Embryonic facial prominence (tissue), 1 donor: ENCODE measurements around the gene CRKL.
A peak's percentile ranks its signal among the peaks of the same experiment; 100 is the strongest.
"Not testable (repeated sequence)": the region's sequence is repeated elsewhere in the genome, so short reads cannot be mapped to it uniquely, and the experiment has no call there.

Experiments used
- DNase-seq: peaks from one replicate; pipeline ENCODE4 v3.0.0-alpha.2; 2016; ENCODE audit errors: extremely low spot score

The CRKL gene, protein sequence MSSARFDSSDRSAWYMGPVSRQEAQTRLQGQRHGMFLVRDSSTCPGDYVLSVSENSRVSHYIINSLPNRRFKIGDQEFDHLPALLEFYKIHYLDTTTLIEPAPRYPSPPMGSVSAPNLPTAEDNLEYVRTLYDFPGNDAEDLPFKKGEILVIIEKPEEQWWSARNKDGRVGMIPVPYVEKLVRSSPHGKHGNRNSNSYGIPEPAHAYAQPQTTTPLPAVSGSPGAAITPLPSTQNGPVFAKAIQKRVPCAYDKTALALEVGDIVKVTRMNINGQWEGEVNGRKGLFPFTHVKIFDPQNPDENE

DNA sequence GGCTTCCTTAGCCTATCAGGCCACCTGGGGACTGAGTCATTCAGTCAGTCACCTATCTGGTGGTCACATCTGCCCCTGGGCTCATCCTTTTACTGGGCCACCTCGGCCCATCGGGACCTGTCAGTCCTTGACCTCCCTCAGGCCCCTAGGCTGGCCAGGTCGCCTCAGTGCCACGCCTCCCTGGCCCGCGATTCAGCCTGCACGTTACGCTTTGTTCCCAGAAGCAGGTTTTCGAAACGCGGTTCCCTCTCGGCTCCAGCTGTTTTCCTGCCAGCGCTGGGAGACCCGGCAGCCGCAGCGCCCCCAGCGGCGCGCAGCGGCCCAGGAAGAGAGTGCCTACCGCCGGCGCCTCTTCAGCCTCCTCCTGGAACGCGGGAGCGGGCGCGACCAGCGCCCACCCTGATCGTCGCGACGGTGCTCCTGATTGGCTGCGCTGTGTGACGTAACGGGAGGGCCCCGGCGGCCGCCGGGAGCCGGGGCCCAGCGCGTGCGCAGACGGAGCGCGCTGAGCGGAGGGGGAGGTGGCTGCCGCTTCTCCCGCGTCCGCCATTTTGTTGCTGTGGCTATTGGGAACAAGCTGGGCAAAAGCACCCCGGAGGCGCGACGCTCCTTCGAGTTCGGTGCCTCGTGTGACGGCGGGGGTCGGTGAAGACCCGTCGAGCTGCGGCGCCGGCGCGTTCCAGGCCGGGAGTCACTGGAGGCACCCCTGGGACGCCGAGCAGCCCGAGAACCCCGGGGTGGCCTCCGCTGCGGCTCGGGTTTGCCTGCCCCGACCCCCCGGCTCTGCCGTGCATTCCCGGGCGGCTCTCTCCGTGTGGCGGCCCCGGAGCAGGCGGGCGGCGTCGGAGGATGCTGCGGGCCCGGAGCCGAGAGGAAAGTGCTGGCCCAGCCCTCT is at the start of gene CRKL:
CRKL (plus strand) TSS at position 492 of the 895 bp plus-strand sequence. CDS start 528 bp downstream, outside the sequence.
- DNase-seq, result peak; percentile 97

DNA sequence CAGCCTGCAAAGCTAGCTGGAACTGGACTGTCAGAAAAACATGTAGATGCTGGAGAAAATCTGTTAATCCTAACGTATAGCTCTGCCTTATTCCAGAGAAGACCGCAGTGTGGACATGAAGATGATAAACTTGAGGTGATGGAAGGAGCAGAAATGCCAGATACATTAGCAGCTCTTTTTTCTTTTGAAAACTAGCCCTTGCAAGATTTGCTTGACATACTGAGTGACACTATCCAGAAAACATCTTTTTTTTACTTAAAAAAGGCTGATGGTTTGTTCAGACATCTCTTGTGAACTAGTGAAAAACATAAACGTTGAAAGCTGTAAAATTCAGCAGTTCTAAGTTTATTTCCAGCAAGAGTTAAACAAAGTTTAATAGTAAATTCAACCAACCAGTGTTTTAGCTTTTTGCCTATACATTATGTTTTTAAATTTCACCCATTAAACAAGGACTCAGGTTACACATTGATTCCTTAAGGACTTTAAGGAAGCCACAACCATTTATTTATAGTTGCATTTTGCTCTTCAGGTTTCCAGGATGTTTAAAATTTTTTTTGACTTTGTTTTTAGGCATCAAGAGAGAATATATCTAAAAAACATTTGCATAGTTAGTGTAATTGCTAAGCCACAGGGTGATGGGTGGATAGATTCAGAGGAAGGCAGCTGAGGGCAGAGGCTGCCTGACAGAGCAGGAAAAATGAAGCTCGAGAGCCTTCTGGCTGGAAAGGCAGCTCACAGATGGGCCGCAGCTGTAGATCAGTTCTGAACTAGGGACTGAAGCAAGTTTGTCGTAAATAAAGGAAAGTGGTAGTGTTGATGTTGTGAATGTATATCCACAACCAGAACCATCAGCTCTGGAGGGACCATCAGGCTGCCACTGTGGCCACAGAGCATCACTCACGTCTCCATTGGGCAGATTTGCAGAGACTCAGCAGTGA is 48.9 kb upstream of the CRKL start:
- DNase-seq, result no peak

DNA sequence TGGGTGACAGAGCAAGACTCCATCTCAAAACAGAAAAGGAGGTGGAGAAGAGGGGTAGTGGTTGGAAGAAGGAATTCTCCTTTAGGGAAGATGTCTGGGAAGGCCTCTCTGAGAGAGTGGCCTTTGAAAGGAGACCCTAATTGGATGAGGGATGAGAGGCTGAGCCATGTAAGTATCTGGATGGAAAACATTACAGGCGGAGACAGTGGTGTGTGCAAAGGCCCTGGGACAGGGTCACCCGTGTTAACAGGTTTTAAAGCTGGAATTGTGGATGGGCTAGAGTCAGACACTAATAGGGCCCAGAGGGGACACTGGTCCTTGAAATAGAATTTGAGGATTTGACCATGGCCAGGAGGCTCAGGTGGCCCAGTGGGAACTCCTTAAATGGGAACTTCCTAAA is 48.0 kb upstream of the CRKL start:
- DNase-seq, result no peak

DNA sequence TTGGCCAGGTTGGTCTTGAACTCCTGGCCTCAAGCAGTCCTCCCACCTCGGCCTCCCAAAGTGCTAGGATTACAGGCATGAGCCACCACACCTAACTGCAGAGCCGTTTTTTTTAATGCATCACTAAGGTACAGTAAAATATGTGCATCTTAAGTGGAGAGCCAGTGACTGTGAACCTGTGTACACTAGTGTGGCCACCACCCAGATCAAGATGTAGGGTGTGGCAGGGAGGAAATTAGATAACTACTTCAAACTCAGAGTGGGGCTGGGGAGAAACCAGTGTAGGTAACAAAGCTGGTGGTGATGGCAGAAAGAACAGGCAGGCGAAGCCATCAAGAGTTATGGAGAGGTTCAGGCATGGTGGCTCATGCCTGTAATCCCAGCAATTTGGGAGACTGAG is 44.0 kb upstream of the CRKL start:
- no peak for DNase-seq

DNA sequence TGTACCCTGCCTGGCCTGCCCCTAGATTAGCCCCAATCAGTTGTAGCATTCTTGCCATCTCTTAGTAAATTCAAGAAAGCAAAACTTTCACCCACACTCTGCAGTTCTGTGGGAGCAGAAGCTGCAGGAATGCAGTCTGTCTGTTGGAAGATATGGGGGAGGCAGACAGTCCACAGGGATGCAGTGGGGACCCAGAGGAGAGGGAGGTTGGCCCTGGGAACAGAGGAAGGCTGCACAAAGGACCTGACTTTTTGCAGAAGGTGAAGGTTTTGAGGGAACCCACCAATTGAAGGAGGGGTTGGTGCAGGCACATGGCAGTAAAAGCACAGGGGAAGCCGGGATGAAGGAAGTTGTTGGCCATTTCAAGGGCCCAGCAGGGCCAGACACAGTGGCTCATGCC is 41.9 kb upstream of the CRKL start:
- no peak for DNase-seq

DNA sequence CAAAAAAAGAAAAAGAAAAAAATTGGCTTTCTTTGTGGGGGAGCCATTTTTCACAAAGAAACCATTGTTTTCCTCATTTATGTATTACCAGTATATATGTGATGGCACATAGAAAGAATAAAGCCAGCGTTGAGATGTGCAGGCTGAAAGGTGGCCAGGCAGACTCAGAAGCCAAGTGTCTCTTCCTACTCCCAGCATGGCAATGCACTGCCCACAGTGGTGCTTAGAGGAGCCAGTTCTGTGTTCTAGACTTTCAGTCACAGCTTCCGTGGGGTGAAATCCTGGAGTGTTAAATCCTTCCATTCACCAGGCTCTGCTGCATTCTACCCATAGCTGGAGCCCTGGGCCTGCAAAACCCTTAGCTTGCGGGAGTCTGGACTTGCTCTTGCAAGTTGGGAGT is 39.5 kb upstream of the CRKL start:
- DNase-seq, result no peak

DNA sequence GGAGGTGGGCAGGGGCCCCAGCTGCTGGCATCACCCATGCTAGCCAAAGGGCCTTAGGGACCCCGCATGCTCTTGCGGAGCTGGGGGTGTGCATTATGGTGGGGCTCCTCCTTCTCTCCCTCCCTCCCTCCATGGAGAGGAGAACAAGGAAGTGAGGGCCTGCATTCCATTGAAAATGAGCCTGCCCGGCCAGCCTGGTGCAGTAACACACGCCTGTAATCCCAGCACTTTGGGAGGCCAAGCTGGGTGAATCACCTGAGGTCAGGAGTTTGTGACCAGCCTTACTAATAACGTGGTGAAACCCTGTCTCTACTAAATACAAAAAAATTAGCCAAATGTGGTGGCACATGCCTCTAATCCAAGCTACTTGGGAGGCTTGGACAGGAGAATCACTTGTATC is 36.0 kb upstream of the CRKL start:
- DNase-seq, result no peak

DNA sequence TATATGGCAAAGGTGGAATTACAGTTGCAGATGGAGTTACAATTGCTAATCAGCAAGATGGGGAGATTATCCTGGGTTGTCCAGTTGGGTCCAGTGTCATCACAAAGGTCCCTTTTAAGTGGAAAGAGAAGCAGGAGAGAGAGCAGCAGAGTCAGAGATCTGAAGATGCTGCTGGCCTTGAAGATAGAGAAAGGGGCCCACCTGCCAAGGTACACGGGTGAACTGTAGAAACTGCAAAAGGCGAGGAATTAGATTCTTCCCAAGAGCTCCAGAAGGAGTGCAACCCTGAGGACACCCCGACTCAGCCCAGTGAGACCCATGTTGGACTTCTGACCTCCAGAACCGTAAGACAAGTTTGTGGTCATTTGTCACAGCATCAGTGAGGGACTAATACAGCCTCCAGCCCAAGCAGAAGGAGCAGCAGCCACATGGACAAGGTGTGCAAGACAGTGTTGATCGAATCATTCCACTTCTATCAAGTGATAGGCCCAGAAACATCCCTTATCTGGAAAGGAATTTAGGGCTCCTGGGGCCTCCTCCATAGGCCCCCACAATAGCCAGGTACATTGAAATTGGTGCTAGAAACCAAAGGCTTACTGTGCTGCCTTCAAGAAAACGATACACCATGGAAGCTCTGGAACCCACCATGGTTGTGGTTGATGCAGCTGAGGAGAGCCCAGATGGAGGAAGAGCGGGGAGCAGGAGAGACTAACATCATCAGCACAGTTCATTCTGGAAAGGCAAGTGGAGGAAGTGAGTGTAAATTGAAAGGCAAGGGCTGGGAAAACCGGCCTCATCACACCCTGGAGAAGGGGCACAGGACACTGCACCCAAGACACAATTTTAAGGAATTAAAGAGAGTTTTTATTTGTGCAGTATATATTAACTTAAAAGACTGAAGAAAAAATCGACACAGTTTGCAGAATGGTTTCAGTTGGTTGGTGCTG is 35.1 kb upstream of the CRKL start:
- DNase-seq, result no peak

DNA sequence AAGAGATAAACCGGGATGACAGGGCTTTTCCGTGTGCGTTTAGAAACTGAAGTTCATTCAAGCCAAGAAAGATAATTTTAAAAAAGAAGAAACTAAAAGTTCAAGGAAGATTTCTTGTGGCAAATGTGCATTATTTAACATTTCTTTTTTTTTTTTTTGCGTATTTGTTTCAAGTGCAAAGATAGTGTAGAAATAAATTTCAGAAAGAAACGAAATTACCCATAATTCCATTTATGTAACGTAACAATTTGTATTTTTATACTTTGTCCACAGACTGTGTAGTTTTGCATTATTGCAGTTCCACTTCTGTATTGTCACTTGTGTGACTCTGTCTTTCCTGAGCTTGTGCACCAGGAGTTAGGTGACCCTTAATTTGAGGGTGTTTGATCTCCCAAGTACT is 34.4 kb upstream of the CRKL start:
- DNase-seq, result no peak

DNA sequence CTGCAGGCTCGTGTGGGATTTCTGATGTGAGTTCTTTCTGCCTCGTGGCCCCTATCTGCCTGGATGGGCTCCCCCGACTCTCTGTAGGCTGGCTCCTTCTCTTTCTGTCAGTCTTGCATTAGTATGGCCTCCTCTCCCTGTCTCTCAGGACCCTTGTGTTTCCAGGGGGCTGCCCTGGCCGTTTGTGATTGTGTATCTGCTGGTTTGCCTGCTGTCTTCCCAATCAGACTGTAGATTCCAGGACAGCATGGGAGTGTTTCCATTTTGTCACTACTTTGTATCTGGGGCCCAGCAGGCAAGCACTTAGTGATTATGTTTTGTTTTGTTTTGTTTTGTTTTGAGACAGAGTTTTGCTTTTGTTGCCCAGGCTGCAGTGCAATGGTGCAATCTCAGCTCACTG is 32.8 kb upstream of the CRKL start:
- no peak for DNase-seq

DNA sequence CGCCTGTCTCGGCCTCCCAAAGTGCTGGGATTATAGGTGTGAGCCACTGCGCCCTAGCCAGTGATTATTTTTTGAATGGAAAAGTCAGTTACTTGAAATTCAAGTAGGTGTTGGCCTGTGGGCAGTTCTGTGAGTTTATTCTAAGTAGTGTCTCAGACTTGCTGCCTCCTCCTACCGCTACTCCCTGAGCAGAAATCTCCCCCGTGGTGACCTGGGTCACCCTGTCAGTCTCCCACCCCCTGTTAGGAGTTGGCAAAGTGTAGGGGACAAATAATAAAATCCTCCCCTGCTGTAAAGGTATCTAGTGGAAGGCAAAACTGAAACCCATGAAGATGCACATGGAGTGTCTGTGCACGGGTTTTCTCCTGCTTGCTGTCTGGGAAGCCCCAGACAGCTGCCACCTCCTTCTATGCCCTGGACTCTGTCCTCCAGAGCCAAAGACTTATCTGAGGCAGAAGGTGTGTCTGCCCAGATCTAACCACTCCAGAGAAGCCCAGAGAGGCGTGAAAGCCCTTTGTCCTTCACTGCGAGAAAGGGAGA is 32.1 kb upstream of the CRKL start:
- no peak for DNase-seq

DNA sequence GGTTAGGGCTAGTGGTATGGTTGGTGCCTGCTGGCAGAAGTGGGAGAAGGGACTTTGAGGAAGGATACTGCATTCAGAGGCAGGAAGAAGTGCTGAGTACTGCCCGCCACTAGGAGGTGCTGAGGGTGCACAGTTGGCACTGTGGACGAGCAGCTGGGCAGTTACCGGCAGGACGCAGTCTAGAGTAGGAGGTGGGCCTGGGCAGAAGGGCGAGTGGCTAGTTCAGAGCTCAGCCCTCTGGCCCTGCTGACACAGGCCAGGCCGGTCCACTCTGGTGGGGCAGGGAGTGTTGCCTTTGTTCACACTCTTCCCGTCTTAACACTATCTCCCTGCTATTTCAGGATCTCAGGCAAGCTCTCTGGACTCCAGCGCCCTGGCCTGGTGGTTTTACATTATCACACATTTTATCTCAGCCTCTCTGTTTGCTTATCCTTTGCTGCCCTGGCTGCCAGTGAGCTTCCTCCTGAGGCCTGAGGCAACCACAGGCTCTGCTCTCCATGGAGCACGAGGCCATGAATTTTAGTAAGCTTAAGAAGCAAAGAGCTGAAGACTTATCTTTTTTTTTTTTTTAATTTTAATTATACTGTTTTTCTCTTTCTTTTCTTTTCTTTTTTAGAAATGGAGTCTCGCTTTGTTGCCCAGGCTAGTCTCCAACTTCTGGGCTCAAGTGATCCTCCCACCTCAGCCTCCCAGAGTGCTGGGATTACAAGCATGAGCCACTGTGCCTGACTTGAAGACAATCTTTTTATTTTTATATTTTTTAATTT is 31.5 kb upstream of the CRKL start:
- no peak for DNase-seq

DNA sequence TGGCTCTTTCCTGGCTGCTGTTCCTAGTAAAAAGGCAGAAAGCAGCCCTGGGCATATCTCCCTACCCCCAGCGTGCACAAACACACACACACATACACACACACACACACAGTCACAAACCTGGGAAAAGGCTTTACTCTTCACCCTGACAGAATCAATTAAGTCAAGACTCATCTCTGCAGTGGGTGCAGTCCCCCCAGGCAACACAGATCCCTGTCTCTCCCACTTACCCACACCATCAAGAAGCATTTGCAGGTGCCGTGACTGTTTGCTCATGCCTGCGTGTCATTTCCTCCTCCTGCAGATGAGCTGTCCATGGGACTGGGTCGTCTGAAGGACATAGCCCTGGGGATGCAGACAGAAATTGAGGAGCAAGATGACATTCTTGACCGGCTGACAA is 29.8 kb upstream of the CRKL start:
- DNase-seq, result no peak

DNA sequence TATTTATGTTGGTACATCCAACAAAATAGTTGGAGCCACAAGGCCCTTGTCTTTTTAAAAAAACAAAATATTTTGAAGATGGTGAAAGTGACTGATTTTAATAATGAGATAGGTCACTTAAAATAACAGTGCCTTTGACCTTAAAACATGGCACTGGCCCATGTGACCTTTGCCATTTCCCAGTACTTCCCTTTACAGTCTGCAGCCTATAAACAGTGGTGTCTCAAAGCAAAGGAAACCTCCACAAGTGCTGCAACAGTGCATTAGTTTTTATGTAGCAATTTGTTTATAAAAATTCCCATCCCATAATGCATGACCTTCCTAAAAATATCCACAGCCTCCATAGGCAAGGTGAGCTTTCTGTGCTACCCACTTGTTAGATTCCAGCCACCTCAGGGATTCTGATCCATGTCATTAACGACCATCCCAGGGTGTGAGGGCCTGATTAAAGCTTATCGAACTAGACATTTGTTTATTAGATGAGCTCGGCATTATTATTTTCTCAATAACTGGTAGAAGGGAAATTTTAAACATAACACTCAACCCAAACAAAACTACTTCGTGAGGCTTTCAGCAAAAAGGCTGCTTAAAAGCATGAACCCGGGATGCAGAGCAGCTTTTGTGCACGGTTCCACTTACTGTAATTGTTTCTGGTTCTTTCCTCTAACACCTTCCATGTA is 28.0 kb upstream of the CRKL start:
- no peak for DNase-seq

DNA sequence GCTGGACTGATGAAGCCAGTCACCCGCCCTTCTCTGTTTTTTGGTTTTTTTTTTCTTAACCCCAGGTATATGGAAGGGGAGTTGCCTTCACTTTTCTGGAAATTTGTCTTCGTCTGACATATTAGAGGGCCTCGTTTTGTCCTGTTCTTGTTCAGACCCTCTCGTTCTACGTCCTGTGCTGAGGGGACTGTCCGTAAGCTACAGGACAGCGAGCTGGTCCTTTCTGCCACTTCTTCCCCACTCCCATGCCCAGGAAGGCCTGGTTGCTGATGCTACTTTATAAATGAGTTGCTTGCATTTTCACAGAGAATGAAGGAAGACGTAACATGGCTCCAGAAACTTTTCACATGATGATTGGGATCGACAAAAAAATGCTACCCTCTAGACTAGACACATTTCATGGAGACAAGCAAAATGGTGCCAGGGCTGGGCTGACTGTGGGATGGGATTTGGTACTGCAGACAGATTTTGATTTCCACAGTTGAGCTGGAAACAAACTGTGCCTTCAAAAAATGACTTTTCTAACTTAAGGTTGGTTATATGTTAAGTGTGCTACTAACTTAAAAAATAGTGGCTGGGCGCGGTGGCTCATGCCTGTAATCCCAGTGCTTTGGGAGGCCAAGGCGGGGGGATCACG is 27.2 kb upstream of the CRKL start:
- no peak for DNase-seq

DNA sequence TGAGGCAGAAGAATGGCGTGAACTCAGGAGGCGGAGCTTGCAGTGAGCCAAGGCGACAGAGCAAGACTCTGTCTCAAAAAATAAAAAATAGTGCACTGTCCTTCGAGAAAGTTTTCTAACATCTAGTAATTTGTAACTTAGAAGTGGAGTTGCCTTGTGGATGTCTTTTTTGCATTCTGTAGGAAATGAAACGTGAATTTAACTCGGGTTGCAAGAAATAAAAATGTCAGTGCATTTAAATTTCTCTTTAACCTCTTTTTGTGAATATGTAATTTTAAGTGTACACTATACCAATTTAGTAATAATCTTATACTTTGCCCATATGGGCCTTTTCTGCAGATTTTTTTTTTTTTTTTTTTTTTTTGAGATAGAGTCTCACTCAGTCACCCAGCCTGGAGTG is 26.2 kb upstream of the CRKL start:
- no peak for DNase-seq

DNA sequence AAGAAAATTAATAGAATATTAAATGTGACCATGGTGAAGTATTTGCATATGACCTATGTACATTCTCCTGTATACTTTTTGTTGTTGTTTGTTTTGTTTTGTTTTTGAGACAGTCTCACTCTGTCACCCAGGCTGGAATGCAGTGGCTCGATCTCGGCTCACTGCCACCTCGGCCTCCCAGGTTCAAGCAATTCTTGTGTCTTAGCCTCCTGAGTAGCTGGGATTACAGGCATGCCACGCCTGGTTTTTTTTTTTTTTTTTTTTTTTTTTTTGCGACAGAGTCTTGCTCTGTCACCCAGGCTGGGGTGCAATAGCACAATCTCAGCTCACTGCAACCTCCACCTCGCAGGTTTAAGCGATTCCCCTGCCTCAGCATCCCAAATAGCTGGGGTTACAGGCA is 19.5 kb upstream of the CRKL start:
- DNase-seq, result not testable (repeated sequence)

DNA sequence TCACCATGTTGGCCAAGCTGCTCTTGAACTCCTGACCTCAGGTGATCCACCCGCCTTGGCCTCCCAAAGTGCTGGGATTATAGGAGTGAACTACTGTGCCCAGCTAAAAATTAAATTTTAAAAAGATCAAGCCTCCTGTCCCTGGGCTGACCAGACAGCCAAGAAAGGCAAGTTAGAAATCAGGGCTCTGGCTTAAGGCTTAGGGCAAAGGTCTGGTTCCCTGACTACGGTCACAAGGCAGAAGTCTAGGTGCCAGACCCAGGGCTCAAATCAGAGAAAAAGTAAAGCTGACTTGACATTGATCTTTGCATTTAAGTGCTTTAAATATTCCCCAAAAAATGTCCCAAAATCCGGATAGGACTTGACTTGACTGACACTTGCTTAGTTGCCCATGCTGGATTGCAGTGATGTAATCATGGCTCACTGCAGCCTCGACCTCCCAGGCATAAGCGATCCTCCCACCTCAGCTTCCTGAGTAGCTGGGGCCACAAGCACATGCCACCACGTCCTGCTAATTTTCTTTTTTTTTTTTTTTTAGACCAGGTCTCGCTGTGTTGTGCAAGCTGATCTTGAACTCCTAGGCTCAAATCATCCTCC is 17.3 kb upstream of the CRKL start:
- DNase-seq, result no peak
